ENCODE data around the gene ETV3. TPM values are rescaled to one million over a fixed set of nuclear protein-coding genes. Genes with fewer than 3 reads are reported as not detected.

ETV3 gene
- total and polyA plus RNA-seq, 2 donors from 2014 or later, result 3.5 to 24.8 TPM

GRCh38 chr1:157135646-157136045, 2.5 kb downstream of the ETV3 start:
- no peaks in the 10 kb centered on the region for H3K27me3 ChIP-seq (ENCODE audit: control insufficient read depth, insufficient read depth, low read length)

GRCh38 chr1:157135070-157135469, 3.1 kb downstream of the ETV3 start:
- intact Hi-C loops (cut with DNase I), result no loop called here
- Histone ChIP-seq H3K4me1 (ENCODE audit: control insufficient read depth in 2 of 3, insufficient read depth in 2 of 3, low read depth in 1 of 3, low read length in 3 of 3) (peaks cover 0 to 18% (median 10%) of the 10 kb centered on the region in 3 donors), H3K27ac (ENCODE audit: low read depth in 2 of 2, low read length in 2 of 2) (no peak overlapping the region), H3K27me3 (ENCODE audit: control insufficient read depth, insufficient read depth, low read length) (no peaks in the 10 kb centered on the region), H3K9ac (ENCODE audit: low read length in 3 of 3) (no peak overlapping the region), H3K36me3 (ENCODE audit: control insufficient read depth in 2 of 3, insufficient read depth in 3 of 3, low read length in 3 of 3) (peaks cover 8 to 50% (median 26%) of the 10 kb centered on the region in 3 donors), H3K9me3 (ENCODE audit: control insufficient read depth in 2 of 3, insufficient read depth in 1 of 3, low read length in 3 of 3) (no peaks in the 10 kb centered on the region), H3K4me3 (ENCODE audit: low read length in 3 of 3) (no peak overlapping the region)
- no peak for FAIRE-seq
- TF ChIP-seq CTCF (IDR thresholded peaks at IDR 0.05; ENCODE audit: borderline replicate concordance, extremely low read depth, insufficient read depth), result no peak
- no peak for DNase-seq

More at GRCh38 chr1:157135646-157136045, 2.5 kb downstream of the ETV3 start:
- Histone ChIP-seq H3K27ac (ENCODE audit: low read depth in 2 of 2, low read length in 2 of 2) (no peak overlapping the region), H3K36me3 (ENCODE audit: control insufficient read depth in 2 of 3, insufficient read depth in 3 of 3, low read length in 3 of 3) (peaks cover 8 to 45% (median 23%) of the 10 kb centered on the region in 3 donors), H3K9ac (ENCODE audit: low read length in 3 of 3) (no peak overlapping the region), H3K9me3 (ENCODE audit: control insufficient read depth in 2 of 3, insufficient read depth in 1 of 3, low read length in 3 of 3) (no peaks in the 10 kb centered on the region), H3K4me1 (ENCODE audit: control insufficient read depth in 2 of 3, insufficient read depth in 2 of 3, low read depth in 1 of 3, low read length in 3 of 3) (peaks cover 0 to 18% (median 10%) of the 10 kb centered on the region in 3 donors), H3K4me3 (ENCODE audit: low read length in 3 of 3) (no peak overlapping the region)
- FAIRE-seq, result no peak
- intact Hi-C loops (cut with DNase I), result no loop called here
- TF ChIP-seq CTCF (IDR thresholded peaks at IDR 0.05; ENCODE audit: borderline replicate concordance, extremely low read depth, insufficient read depth), result no peak
- DNase-seq, result no peak

GRCh38 chr1:157134442-157134841, 3.8 kb downstream of the ETV3 start:
- Histone ChIP-seq H3K27ac (ENCODE audit: low read depth in 2 of 2, low read length in 2 of 2) (no peak overlapping the region), H3K4me1 (ENCODE audit: control insufficient read depth in 2 of 3, insufficient read depth in 2 of 3, low read depth in 1 of 3, low read length in 3 of 3) (peaks cover 0 to 18% (median 10%) of the 10 kb centered on the region in 3 donors)
- no peak for TF ChIP-seq CTCF (IDR thresholded peaks at IDR 0.05; ENCODE audit: borderline replicate concordance, extremely low read depth, insufficient read depth)

GRCh38 chr1:157133426-157133825, 4.8 kb downstream of the ETV3 start:
- Histone ChIP-seq H3K27ac (ENCODE audit: low read depth in 2 of 2, low read length in 2 of 2) (no peak overlapping the region), H3K9me3 (ENCODE audit: control insufficient read depth in 2 of 3, insufficient read depth in 1 of 3, low read length in 3 of 3) (no peaks in the 10 kb centered on the region), H3K4me1 (ENCODE audit: control insufficient read depth in 2 of 3, insufficient read depth in 2 of 3, low read depth in 1 of 3, low read length in 3 of 3) (peaks cover 0 to 15% (median 10%) of the 10 kb centered on the region in 3 donors), H3K9ac (ENCODE audit: low read length in 3 of 3) (no peak overlapping the region), H3K4me3 (ENCODE audit: low read length in 3 of 3) (no peak overlapping the region), H3K27me3 (ENCODE audit: control insufficient read depth, insufficient read depth, low read length) (no peaks in the 10 kb centered on the region), H3K36me3 (ENCODE audit: control insufficient read depth in 2 of 3, insufficient read depth in 3 of 3, low read length in 3 of 3) (peaks cover 8 to 55% (median 29%) of the 10 kb centered on the region in 3 donors)
- FAIRE-seq (no peak), DNase-seq (no peak)
- TF ChIP-seq CTCF (IDR thresholded peaks at IDR 0.05; ENCODE audit: borderline replicate concordance, extremely low read depth, insufficient read depth), result no peak
- intact Hi-C loops (cut with DNase I), result no loop called here

More at GRCh38 chr1:157134442-157134841, 3.8 kb downstream of the ETV3 start:
- H3K27me3 ChIP-seq (ENCODE audit: control insufficient read depth, insufficient read depth, low read length), result no peaks in the 10 kb centered on the region
- FAIRE-seq (no peak), DNase-seq (no peak)
- peaks cover 8 to 50% (median 26%) of the 10 kb centered on the region in 3 donors for H3K36me3 ChIP-seq (ENCODE audit: control insufficient read depth in 2 of 3, insufficient read depth in 3 of 3, low read length in 3 of 3)
- intact Hi-C loops (cut with DNase I), result no loop called here
- no peak overlapping the region for H3K9ac ChIP-seq (ENCODE audit: low read length in 3 of 3)
- no peaks in the 10 kb centered on the region for H3K9me3 ChIP-seq (ENCODE audit: control insufficient read depth in 2 of 3, insufficient read depth in 1 of 3, low read length in 3 of 3)
- H3K4me3 ChIP-seq (ENCODE audit: low read length in 3 of 3), result no peak overlapping the region
